ENCODE results near the gene ADGRG1.

The ADGRG1 gene

GRCh38 chr16:57635266-57636097 is 7.1 kb downstream of the ADGRG1 start:
- DNase-seq (ENCODE audit: low read depth, low spot score), result no peak

- no peak for DNase-seq (ENCODE audit: low read depth, low spot score)
Measured at GRCh38 chr16:57636184-57636583, 7.8 kb downstream of the ADGRG1 start.

GRCh38 chr16:57637020-57637419 is 8.6 kb downstream of the ADGRG1 start:
- no peak for DNase-seq (ENCODE audit: low read depth, low spot score)

DNA sequence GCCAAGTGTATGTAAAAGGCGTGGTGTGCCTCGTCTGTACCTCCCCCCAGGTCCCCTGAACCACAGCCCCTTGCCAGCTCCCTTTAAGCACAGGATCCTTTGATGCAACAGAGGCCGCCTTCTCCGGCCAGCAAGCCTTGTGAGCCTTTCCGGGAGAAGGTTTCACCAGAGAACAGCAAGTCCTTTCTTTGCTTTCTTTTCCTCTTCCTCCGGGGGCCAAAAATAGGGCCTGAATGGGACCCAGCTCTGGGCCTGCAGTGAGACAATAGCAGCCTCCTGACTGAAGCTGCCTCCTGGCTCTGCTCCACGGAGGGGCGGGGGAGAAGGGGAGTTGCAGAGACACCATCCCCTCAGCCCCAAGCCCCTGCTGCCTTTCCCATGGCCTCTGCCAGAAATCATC is 9.0 kb downstream of the ADGRG1 start:
- no peak for DNase-seq (ENCODE audit: low read depth, low spot score)

DNA sequence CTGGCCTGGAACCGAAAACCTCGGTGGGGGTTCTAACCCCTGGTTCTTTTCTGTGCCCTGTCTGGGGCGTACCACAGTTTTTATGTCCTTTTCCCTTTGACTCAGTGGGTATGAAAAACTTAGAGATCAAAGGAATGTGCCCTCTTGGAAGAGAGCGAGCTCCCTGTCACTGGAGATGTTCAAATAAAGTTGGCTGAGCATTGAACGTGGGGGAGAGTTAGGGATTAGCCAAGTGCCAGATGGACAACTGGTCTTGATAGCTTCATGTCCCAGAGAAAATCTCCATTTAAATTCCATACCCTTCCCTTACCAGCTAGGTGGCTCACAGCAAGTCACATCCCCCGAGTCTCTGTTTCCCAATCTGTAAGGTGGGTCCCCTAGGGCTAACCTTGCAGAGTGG is 9.5 kb downstream of the ADGRG1 start:
- no peak for DNase-seq (ENCODE audit: low read depth, low spot score)

- DNase-seq (ENCODE audit: low read depth, low spot score), result no peak
Measured at GRCh38 chr16:57638381-57638780, 10.0 kb downstream of the ADGRG1 start.

- DNase-seq (ENCODE audit: low read depth, low spot score), result no peak
Measured at GRCh38 chr16:57639172-57639887, 10.9 kb downstream of the ADGRG1 start.

GRCh38 chr16:57640185-57640584 is 11.8 kb downstream of the ADGRG1 start:
- DNase-seq (ENCODE audit: low read depth, low spot score), result no peak

DNA sequence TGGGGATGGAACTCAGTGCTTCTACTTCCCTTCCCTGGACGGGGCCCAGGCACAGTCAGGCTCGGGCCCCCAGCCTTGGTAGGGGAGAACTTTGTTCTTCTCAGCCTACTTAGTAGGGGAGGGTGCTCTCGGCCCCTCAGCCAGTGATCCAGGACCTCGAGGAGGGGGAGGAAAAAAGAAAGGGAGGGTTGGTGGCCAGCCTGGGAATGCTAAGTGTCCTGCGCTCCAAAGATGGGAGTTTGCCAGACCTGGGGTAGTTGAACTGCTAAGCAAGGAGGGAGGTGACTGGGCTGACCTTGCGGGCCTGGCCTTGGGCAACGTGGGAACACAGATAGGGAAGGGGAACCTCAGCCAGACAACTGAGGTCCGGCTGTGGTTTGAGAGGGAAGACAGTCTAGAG is 12.2 kb downstream of the ADGRG1 start:
- DNase-seq (ENCODE audit: low read depth, low spot score), result no peak

DNA sequence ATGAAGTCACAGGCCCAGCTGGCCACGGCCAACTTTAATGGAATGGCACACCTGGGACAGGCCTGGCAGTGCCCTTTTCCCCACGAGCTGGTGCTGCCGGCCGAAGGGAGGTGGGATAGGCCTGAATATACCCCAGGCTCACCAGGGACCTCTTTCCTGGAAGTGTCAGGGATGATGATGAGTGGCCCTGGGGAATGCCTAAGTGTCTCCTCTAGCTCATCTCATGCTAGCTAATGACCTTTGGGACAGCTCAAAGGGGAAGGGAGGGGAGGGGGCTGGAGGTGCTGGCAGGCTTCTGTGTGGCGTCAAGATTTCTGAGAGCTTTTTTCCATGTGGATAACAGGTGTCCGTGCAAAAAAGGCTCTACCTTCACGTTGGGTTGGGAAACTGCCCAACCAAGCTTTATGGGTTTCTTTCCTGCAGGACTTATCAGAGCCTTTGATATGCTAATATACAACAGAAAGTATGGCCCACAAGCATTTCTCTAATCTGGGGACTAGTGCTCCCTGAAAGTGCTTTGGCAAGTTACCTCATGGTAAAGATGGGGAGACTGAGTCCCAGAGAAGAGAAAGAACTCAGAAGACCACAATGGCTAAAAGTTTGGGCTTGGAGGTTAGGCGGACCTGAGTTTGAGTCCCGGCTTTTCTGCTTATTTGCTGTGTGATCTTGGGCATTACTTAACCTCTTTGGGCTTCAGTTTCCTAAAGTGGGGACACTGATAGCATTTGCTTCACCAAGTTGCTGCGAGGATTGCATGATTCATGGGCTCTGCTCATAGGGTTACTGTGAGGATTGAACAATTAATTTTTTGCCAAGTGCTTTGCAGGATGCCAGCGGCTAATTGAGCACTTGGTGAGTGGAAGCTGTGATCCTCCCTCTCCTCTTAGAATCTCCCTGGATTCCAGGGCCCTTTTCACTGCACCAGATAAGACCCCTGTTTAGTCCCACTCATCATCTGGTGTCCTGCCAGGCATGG is 14.0 kb downstream of the ADGRG1 start:
- DNase-seq (ENCODE audit: low read depth, low spot score), result no peak

GRCh38 chr16:57643147-57643874 is 14.9 kb downstream of the ADGRG1 start:
- DNase-seq (ENCODE audit: low read depth, low spot score), result no peak

- no peak for DNase-seq (ENCODE audit: low read depth, low spot score)
Measured at GRCh38 chr16:57643910-57644309, 15.5 kb downstream of the ADGRG1 start.

DNA sequence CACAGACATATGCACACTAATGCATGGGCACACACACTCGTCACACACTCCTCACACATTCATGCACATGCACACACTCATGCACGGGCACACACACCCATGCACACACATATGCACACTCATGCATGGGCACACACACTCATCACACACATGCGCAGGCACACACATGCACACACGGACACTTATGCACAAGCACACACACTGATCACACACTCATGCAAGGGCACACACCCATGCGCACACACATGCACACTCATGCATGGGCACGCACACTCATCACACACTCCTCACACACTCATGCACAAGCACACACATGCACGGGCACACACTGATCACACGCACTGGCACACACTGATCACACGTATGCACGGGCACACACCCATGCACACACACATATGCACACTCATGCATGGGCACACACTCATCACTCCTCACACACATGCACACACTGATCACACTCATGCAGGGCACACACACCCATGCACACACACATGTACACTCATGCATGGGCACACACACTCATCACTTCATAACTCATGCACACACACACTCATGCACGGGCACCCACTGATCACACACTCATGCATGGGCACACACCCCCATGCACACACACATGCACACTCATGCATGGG is 16.1 kb downstream of the ADGRG1 start:
- DNase-seq (ENCODE audit: low read depth, low spot score), result no peak

- no peak for DNase-seq (ENCODE audit: low read depth, low spot score)
Measured at GRCh38 chr16:57645169-57645568, 16.7 kb downstream of the ADGRG1 start.

- DNase-seq (ENCODE audit: low read depth, low spot score), result no peak
Measured at GRCh38 chr16:57645691-57646387, 17.4 kb downstream of the ADGRG1 start.

DNA sequence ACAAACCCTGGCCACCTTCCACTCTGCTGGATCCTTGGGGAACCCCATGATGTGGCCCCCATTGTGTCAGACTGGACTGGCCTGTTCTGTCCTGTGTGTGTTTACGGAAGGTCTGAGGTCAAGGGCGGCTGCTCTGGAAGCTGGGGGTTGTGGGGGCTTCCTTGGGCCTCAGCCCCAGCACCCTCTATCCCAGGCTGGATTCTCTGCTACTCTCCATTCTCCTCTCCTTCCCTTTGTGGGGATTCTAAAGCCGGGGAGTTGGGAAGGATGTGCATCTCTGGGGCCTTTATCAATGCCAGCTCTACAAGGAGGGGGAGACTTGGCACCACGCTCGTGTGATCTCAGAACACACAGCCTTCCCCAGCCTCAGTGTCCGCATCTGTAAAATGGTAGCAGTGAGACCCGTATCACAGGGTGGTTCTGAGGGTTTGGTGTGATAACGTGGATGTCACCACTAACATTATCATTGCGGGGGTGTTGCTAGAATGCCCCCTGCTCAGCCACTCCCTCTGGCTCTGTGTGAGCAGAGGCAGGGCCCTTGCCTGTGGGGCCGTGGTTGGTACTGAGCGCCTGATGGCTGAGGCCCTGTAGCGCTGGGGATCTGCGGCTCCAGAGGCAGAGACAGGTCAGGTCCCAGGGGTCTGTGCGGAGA is 18.1 kb downstream of the ADGRG1 start:
- DNase-seq (ENCODE audit: low read depth, low spot score), result no peak

GRCh38 chr16:57647136-57647875 is 18.9 kb downstream of the ADGRG1 start:
- DNase-seq (ENCODE audit: low read depth, low spot score), result no peak

DNA sequence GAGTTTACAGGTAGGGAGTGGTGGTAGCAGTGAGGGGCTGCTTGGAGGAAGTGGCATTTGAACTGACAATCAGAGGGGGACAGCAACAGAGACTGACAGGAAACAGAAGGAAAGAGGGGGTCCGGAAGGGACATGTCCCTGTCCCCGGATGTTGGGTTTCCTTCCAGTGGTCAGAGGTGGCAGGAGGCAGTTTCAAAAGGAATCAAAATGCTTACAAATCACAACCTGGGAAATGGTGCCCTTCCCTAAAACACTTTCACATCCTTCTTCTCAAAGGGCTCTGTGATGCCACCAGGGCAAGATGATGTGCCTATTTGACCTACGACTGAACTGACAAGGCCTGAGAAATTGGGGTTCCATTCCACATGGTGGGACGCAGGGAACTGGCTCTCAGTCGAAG is 19.7 kb downstream of the ADGRG1 start:
- DNase-seq (ENCODE audit: low read depth, low spot score), result no peak

Measured in activated CD4-positive, CD25-positive, alpha-beta regulatory T cell treated with anti-CD3 and anti-CD28 coated beads, Interleukin-2, amount 50 U/mL, for 16 hours (primary cell).